AG04449 (cell line): Measurements from ENCODE around the gene TLR7.

Experiments
- CTCF ChIA-PET: fragments of 350-600 bp; formaldehyde crosslinking; extraction: SDS; loops from one replicate; lab custom pipeline; 2021; ENCODE audit warnings: antibody characterized with exemption; lab: Yijun Ruan, JAX
- POLR2A ChIA-PET: fragments of 400-600, 350-600 bp; formaldehyde crosslinking; extraction: SDS; loops from one replicate; lab custom pipeline; 2020; ENCODE audit warnings: antibody characterized with exemption, inconsistent platforms; lab: Yijun Ruan, JAX
- DNase-seq: peaks from one replicate; pipeline ENCODE4 v3.0.0-alpha.2; 2010; ENCODE audit warnings: low read depth, low spot score
- H3K4me3 ChIP-seq: 2 replicates; pipeline ENCODE4 v1.5.1; 2011; ENCODE audit warnings: low read depth, mild to moderate bottlenecking, control low read depth, low read length
- CTCF ChIP-seq: IDR thresholded peaks from one replicate; pipeline ENCODE4 v1.5.1; 2011; ENCODE audit warnings: mild to moderate bottlenecking, moderate library complexity, low read length, control low read depth, inconsistent platforms; ENCODE audit not compliant: insufficient read depth; ENCODE audit errors: missing control alignments

The TLR7 gene

GRCh38 chrX:12899506-12899905 is 32.6 kb downstream of the TLR7 start:
- POLR2A ChIA-PET: no interaction called here

GRCh38 chrX:12901486-12901885 is 34.6 kb downstream of the TLR7 start:
- TF ChIP-seq CTCF: peak; percentile 53
- H3K4me3 ChIP-seq: no peak overlapping the region
- no peak for DNase-seq
- POLR2A ChIA-PET: no interaction called here
- CTCF ChIA-PET: interaction anchor here (0.8 to 2.1 kb wide), 5 partner anchors 16 to 850 kb away, joined by 3 to 38 read pairs (median 3); no protein-coding TSS in a partner anchor

More at GRCh38 chrX:12899506-12899905, 32.6 kb downstream of the TLR7 start:
- CTCF ChIA-PET: interaction anchor here (2.1 kb wide), 1 partner anchor 85 kb away, joined by 38 read pairs; no protein-coding TSS in a partner anchor
- no peak overlapping the region for H3K4me3 ChIP-seq
- no peak for DNase-seq
- TF ChIP-seq CTCF: no peak

- DNase-seq: no peak
- H3K4me3 ChIP-seq: no peak overlapping the region
- POLR2A ChIA-PET: no interaction called here
- CTCF ChIA-PET: interaction anchor here (1.8 to 3.2 kb wide), 2 partner anchors 42 to 89 kb away, joined by 6 to 29 read pairs; no protein-coding TSS in a partner anchor
- no peak for TF ChIP-seq CTCF
Observed at GRCh38 chrX:12903646-12904045, 36.8 kb downstream of the TLR7 start.

GRCh38 chrX:12906046-12906761 is 39.3 kb downstream of the TLR7 start, which contains the start of gene TLR8:
TSS of gene TLR8 (plus strand) at chrX:12906620. CDS start at chrX:12906707, 87 bp downstream.
- POLR2A ChIA-PET: no interaction called here
- TF ChIP-seq CTCF: no peak
- CTCF ChIA-PET: no interaction called here

GRCh38 chrX:12910423-12911121 is 43.7 kb downstream of the TLR7 start:
- ChIA-PET POLR2A (no interaction called here), CTCF (no interaction called here)
- no peak overlapping the region for H3K4me3 ChIP-seq
- no peak for DNase-seq
- no peak for TF ChIP-seq CTCF

More at GRCh38 chrX:12906046-12906761, 39.3 kb downstream of the TLR7 start, which contains the start of gene TLR8:
- no peak within 1 kb of the TSS for H3K4me3 ChIP-seq
- no peak for DNase-seq

GRCh38 chrX:12911122-12911470 is 44.2 kb downstream of the TLR7 start:
- ChIA-PET POLR2A (no interaction called here), CTCF (no interaction called here)
- TF ChIP-seq CTCF: no peak
- H3K4me3 ChIP-seq: no peak overlapping the region
- no peak for DNase-seq
